ENCODE results near the gene ARHGAP21.

The ARHGAP21 gene

GRCh38 chr10:24597961-24598360 is 125.7 kb downstream of the ARHGAP21 start:
- Histone ChIP-seq H4K20me1 (no peaks in the 10 kb centered on the region), H3K9ac (no peak overlapping the region), H3K4me2 (no peak overlapping the region), H3K4me3 (no peak overlapping the region), H3K27me3 (no peaks in the 10 kb centered on the region), H3K4me1 (no peaks in the 10 kb centered on the region), H3K36me3 (peaks cover 76% of the 10 kb centered on the region), H3K27ac (no peak overlapping the region), H3K9me3 (no peaks in the 10 kb centered on the region)
- no peak for TF ChIP-seq Cebpa-rat (IDR thresholded peaks at IDR 0.05)

GRCh38 chr10:24597426-24597825 is 126.3 kb downstream of the ARHGAP21 start:
- Histone ChIP-seq H3K4me1 (no peaks in the 10 kb centered on the region), H3K9me3 (no peaks in the 10 kb centered on the region), H4K20me1 (no peaks in the 10 kb centered on the region), H3K36me3 (peaks cover 73% of the 10 kb centered on the region), H3K4me2 (no peak overlapping the region), H3K27ac (no peak overlapping the region), H3K9ac (no peak overlapping the region), H3K27me3 (no peaks in the 10 kb centered on the region), H3K4me3 (no peak overlapping the region)
- TF ChIP-seq Cebpa-rat (IDR thresholded peaks at IDR 0.05), result no peak

- peaks cover 82% of the 10 kb centered on the region for H3K36me3 ChIP-seq
Measured at GRCh38 chr10:24596217-24596930, 127.3 kb downstream of the ARHGAP21 start.

GRCh38 chr10:24590697-24591457 is 132.8 kb downstream of the ARHGAP21 start:
- no peaks in the 10 kb centered on the region for H3K4me1 ChIP-seq
- H3K27me3 ChIP-seq, result no peaks in the 10 kb centered on the region
- H3K4me2 ChIP-seq, result no peak overlapping the region
- no peak overlapping the region for H3K4me3 ChIP-seq
- no peak overlapping the region for H3K9ac ChIP-seq
- no peak overlapping the region for H3K27ac ChIP-seq
- no peaks in the 10 kb centered on the region for H3K9me3 ChIP-seq
- H4K20me1 ChIP-seq, result no peaks in the 10 kb centered on the region
- peaks cover 71% of the 10 kb centered on the region for H3K36me3 ChIP-seq
- TF ChIP-seq Cebpa-rat (IDR thresholded peaks at IDR 0.05), result no peak

More at GRCh38 chr10:24596217-24596930, 127.3 kb downstream of the ARHGAP21 start:
- Histone ChIP-seq H3K9me3 (no peaks in the 10 kb centered on the region), H3K9ac (no peak overlapping the region), H3K4me2 (no peak overlapping the region), H3K4me1 (no peaks in the 10 kb centered on the region), H3K4me3 (no peak overlapping the region), H3K27me3 (no peaks in the 10 kb centered on the region), H3K27ac (no peak overlapping the region), H4K20me1 (no peaks in the 10 kb centered on the region)
- TF ChIP-seq Cebpa-rat (IDR thresholded peaks at IDR 0.05), result no peak

- Histone ChIP-seq H3K4me2 (no peak overlapping the region), H3K4me1 (no peaks in the 10 kb centered on the region), H3K36me3 (peaks cover 66% of the 10 kb centered on the region), H3K9ac (no peak overlapping the region), H3K27ac (no peak overlapping the region), H3K9me3 (no peaks in the 10 kb centered on the region), H4K20me1 (no peaks in the 10 kb centered on the region), H3K27me3 (no peaks in the 10 kb centered on the region), H3K4me3 (no peak overlapping the region)
- no peak for TF ChIP-seq Cebpa-rat (IDR thresholded peaks at IDR 0.05)
Measured at GRCh38 chr10:24589265-24589664, 134.4 kb downstream of the ARHGAP21 start.

GRCh38 chr10:24579906-24580305 is 143.8 kb downstream of the ARHGAP21 start:
- H3K9ac ChIP-seq, result no peak overlapping the region
- H3K9me3 ChIP-seq, result no peaks in the 10 kb centered on the region
- no peak overlapping the region for H3K4me3 ChIP-seq
- H3K36me3 ChIP-seq, result peaks cover 3% of the 10 kb centered on the region; the same call in 1 of the 2 replicates
- 0 out of 2 replicates have a peak, but pooled peaks cover 6% of the 10 kb centered on the region for H3K4me1 ChIP-seq
- H4K20me1 ChIP-seq, result no peaks in the 10 kb centered on the region
- no peak overlapping the region for H3K4me2 ChIP-seq
- no peak overlapping the region for H3K27ac ChIP-seq
- no peaks in the 10 kb centered on the region for H3K27me3 ChIP-seq
- TF ChIP-seq Cebpa-rat (IDR thresholded peaks at IDR 0.05), result no peak

GRCh38 chr10:24579448-24579847 is 144.2 kb downstream of the ARHGAP21 start:
- Histone ChIP-seq H3K9me3 (no peaks in the 10 kb centered on the region), H3K9ac (no peak overlapping the region), H3K4me2 (no peak overlapping the region), H3K4me1 (0 out of 2 replicates have a peak, but pooled peaks cover 6% of the 10 kb centered on the region), H3K27me3 (no peaks in the 10 kb centered on the region), H4K20me1 (no peaks in the 10 kb centered on the region), H3K36me3 (peaks cover 3% of the 10 kb centered on the region; the same call in 1 of the 2 replicates), H3K4me3 (no peak overlapping the region), H3K27ac (no peak overlapping the region)
- no peak for TF ChIP-seq Cebpa-rat (IDR thresholded peaks at IDR 0.05)

- TF ChIP-seq Cebpa-rat (IDR thresholded peaks at IDR 0.05), result no peak
- Histone ChIP-seq H3K27ac (no peak overlapping the region), H3K9ac (no peak overlapping the region), H3K4me2 (no peak overlapping the region), H3K36me3 (no peaks in the 10 kb centered on the region), H3K27me3 (no peaks in the 10 kb centered on the region), H3K9me3 (no peaks in the 10 kb centered on the region), H4K20me1 (no peaks in the 10 kb centered on the region), H3K4me1 (0 out of 2 replicates have a peak, but pooled peaks cover 6% of the 10 kb centered on the region), H3K4me3 (no peak overlapping the region)
Measured at GRCh38 chr10:24575481-24576002, 148.1 kb downstream of the ARHGAP21 start.

- 0 out of 2 replicates have a peak, but pooled peaks cover under 1% of the 10 kb centered on the region for H3K4me1 ChIP-seq
Measured at GRCh38 chr10:24574578-24575155, 149.0 kb downstream of the ARHGAP21 start.

More at GRCh38 chr10:24574578-24575155, 149.0 kb downstream of the ARHGAP21 start:
- H3K27ac ChIP-seq, result no peak overlapping the region
- H4K20me1 ChIP-seq, result no peaks in the 10 kb centered on the region
- no peak overlapping the region for H3K4me3 ChIP-seq
- H3K9ac ChIP-seq, result no peak overlapping the region
- no peaks in the 10 kb centered on the region for H3K36me3 ChIP-seq
- H3K9me3 ChIP-seq, result no peaks in the 10 kb centered on the region
- no peaks in the 10 kb centered on the region for H3K27me3 ChIP-seq
- no peak for TF ChIP-seq Cebpa-rat (IDR thresholded peaks at IDR 0.05)
- H3K4me2 ChIP-seq, result no peak overlapping the region

Data from BLaER1 (cell line).